Stimulated activated naive CD8-positive, alpha-beta T cell treated with anti-CD3 and anti-CD28 coated beads, Interleukin-15, Interleukin-2, amounts not matched to agents 100 ng/mL and 50 ng/mL, for 24 hours (primary cell): Measurements from ENCODE around the gene GAL3ST2.
"Not testable (repeated sequence)": the region's sequence is repeated elsewhere in the genome, so short reads cannot be mapped to it uniquely, and the experiment has no call there.

ENCODE experiments used
- H3K27ac Mint-ChIP-seq: one replicate; pipeline ENCODE4 v1.8.0; 2021; ENCODE audit warnings: mild to moderate bottlenecking, mixed read lengths
- H3K27me3 Mint-ChIP-seq: one replicate; pipeline ENCODE4 v1.8.0; 2021; ENCODE audit warnings: mixed read lengths
- H3K36me3 Mint-ChIP-seq: one replicate; pipeline ENCODE4 v1.8.0; 2021; ENCODE audit warnings: low read depth, mixed read lengths
- H3K4me1 Mint-ChIP-seq: one replicate; pipeline ENCODE4 v1.8.0; 2021; ENCODE audit warnings: low read depth, mixed read lengths
- H3K4me3 Mint-ChIP-seq: one replicate; pipeline ENCODE4 v1.8.0; 2021; ENCODE audit warnings: mild to moderate bottlenecking, mixed read lengths
- H3K9me3 Mint-ChIP-seq: one replicate; pipeline ENCODE4 v1.8.0; 2021; ENCODE audit warnings: mixed read lengths

Gene GAL3ST2

GRCh38 chr2:241820625-241821384 lies 44.2 kb downstream of the GAL3ST2 start:
- Mint-ChIP-seq H3K4me1 (peaks cover 7% of the 10 kb centered on the region), H3K27ac (no peak overlapping the region), H3K4me3 (no peak overlapping the region), H3K9me3 (peaks cover 8% of the 10 kb centered on the region), H3K36me3 (no peaks in the 10 kb centered on the region), H3K27me3 (peaks cover 22% of the 10 kb centered on the region)

- H3K4me3 Mint-ChIP-seq, result no peak overlapping the region
- H3K9me3 Mint-ChIP-seq, result peaks cover 10% of the 10 kb centered on the region
- peaks cover 7% of the 10 kb centered on the region for H3K4me1 Mint-ChIP-seq
Observed at GRCh38 chr2:241821460-241822263, 45.0 kb downstream of the GAL3ST2 start.

GRCh38 chr2:241822264-241822623 lies 45.6 kb downstream of the GAL3ST2 start:
- peaks cover 32% of the 10 kb centered on the region for H3K27me3 Mint-ChIP-seq
- peaks cover 6% of the 10 kb centered on the region for H3K4me1 Mint-ChIP-seq
- H3K36me3 Mint-ChIP-seq, result no peaks in the 10 kb centered on the region
- no peak overlapping the region for H3K4me3 Mint-ChIP-seq
- peak overlapping the region; percentile 8 for H3K27ac Mint-ChIP-seq
- peaks cover 12% of the 10 kb centered on the region for H3K9me3 Mint-ChIP-seq

More at GRCh38 chr2:241821460-241822263, 45.0 kb downstream of the GAL3ST2 start:
- H3K36me3 Mint-ChIP-seq, result no peaks in the 10 kb centered on the region
- peaks cover 29% of the 10 kb centered on the region for H3K27me3 Mint-ChIP-seq
- no peak overlapping the region for H3K27ac Mint-ChIP-seq

- H3K4me3 Mint-ChIP-seq, H3K4me1 Mint-ChIP-seq, H3K36me3 Mint-ChIP-seq: not testable (repeated sequence)
- Mint-ChIP-seq H3K9me3 (peaks cover 16% of the 10 kb centered on the region), H3K27ac (peak overlapping the region; percentile 59), H3K27me3 (peaks cover 42% of the 10 kb centered on the region)
Observed at GRCh38 chr2:241823531-241824437, 47.2 kb downstream of the GAL3ST2 start.

- Mint-ChIP-seq H3K27me3 (peaks cover 57% of the 10 kb centered on the region), H3K4me3 (no peak overlapping the region), H3K4me1 (no peaks in the 10 kb centered on the region), H3K36me3 (no peaks in the 10 kb centered on the region), H3K9me3 (peaks cover 16% of the 10 kb centered on the region), H3K27ac (no peak overlapping the region)
Observed at GRCh38 chr2:241827394-241827793, 50.8 kb downstream of the GAL3ST2 start.

GRCh38 chr2:241833101-241833663 lies 56.6 kb downstream of the GAL3ST2 start:
- Mint-ChIP-seq H3K36me3 (no peaks in the 10 kb centered on the region), H3K4me3 (no peak overlapping the region), H3K27me3 (peaks cover 46% of the 10 kb centered on the region)

GRCh38 chr2:241833756-241834526 lies 57.3 kb downstream of the GAL3ST2 start:
- H3K27me3 Mint-ChIP-seq, result peaks cover 51% of the 10 kb centered on the region
- H3K27ac Mint-ChIP-seq, H3K9me3 Mint-ChIP-seq, H3K36me3 Mint-ChIP-seq, H3K4me3 Mint-ChIP-seq: not testable (repeated sequence)
- H3K4me1 Mint-ChIP-seq, result peaks cover 14% of the 10 kb centered on the region

More at GRCh38 chr2:241833101-241833663, 56.6 kb downstream of the GAL3ST2 start:
- Mint-ChIP-seq H3K27ac (no peak overlapping the region), H3K4me1 (peaks cover 8% of the 10 kb centered on the region), H3K9me3 (peaks cover 9% of the 10 kb centered on the region)

- H3K27me3 Mint-ChIP-seq, result peaks cover 51% of the 10 kb centered on the region
- H3K27ac Mint-ChIP-seq, result no peak overlapping the region
- no peaks in the 10 kb centered on the region for H3K36me3 Mint-ChIP-seq
- no peak overlapping the region for H3K4me3 Mint-ChIP-seq
- peaks cover 7% of the 10 kb centered on the region for H3K9me3 Mint-ChIP-seq
- H3K4me1 Mint-ChIP-seq, result peaks cover 14% of the 10 kb centered on the region
Observed at GRCh38 chr2:241834527-241835210, 58.0 kb downstream of the GAL3ST2 start.

- H3K27me3 Mint-ChIP-seq, result peaks cover 45% of the 10 kb centered on the region
- H3K4me3 Mint-ChIP-seq, result no peak overlapping the region
- peaks cover 7% of the 10 kb centered on the region for H3K9me3 Mint-ChIP-seq
- no peak overlapping the region for H3K27ac Mint-ChIP-seq
- H3K36me3 Mint-ChIP-seq, result no peaks in the 10 kb centered on the region
- H3K4me1 Mint-ChIP-seq, result peaks cover 14% of the 10 kb centered on the region
Observed at GRCh38 chr2:241835611-241836010, 59.0 kb downstream of the GAL3ST2 start.

GRCh38 chr2:241836292-241836691 lies 59.7 kb downstream of the GAL3ST2 start:
- Mint-ChIP-seq H3K4me1 (peaks cover 14% of the 10 kb centered on the region), H3K36me3 (no peaks in the 10 kb centered on the region), H3K9me3 (peaks cover 7% of the 10 kb centered on the region), H3K27me3 (peaks cover 41% of the 10 kb centered on the region), H3K4me3 (no peak overlapping the region), H3K27ac (no peak overlapping the region)

GRCh38 chr2:241837197-241837965 lies 60.8 kb downstream of the GAL3ST2 start:
- Mint-ChIP-seq H3K9me3 (peaks cover 7% of the 10 kb centered on the region), H3K4me1 (peaks cover 17% of the 10 kb centered on the region), H3K36me3 (no peaks in the 10 kb centered on the region), H3K27ac (no peak overlapping the region), H3K27me3 (peaks cover 35% of the 10 kb centered on the region), H3K4me3 (no peak overlapping the region)

- Mint-ChIP-seq H3K9me3 (no peaks in the 10 kb centered on the region), H3K27ac (no peak overlapping the region), H3K4me3 (no peak overlapping the region), H3K27me3 (peaks cover 22% of the 10 kb centered on the region), H3K36me3 (peaks cover 6% of the 10 kb centered on the region), H3K4me1 (peaks cover 45% of the 10 kb centered on the region)
Observed at GRCh38 chr2:241841181-241842066, 64.8 kb downstream of the GAL3ST2 start.
